LHCN-M2 (cell line): Measurements from ENCODE around the gene CFAP77. TPM values are rescaled to one million over a fixed set of nuclear protein-coding genes. Genes with fewer than 3 reads are reported as not detected.

Source experiments
- DNase-seq: peaks from one replicate; pipeline ENCODE4 v3.0.0-alpha.2; 2012; ENCODE audit warnings: low read depth
- total RNA-seq: library from RNA; depleted of rRNA; stranded (reverse); fragments of >200 nt; gene quantifications from 2 replicates; pipeline ENCODE4 v1.2.3, GENCODE V29; 2014

CFAP77 gene
- total RNA-seq, 1 experiment from 2014 or later, result not detected

GRCh38 chr9:132408521-132408920, 1.5 kb upstream of the CFAP77 start:
- no peak for DNase-seq

DNA sequence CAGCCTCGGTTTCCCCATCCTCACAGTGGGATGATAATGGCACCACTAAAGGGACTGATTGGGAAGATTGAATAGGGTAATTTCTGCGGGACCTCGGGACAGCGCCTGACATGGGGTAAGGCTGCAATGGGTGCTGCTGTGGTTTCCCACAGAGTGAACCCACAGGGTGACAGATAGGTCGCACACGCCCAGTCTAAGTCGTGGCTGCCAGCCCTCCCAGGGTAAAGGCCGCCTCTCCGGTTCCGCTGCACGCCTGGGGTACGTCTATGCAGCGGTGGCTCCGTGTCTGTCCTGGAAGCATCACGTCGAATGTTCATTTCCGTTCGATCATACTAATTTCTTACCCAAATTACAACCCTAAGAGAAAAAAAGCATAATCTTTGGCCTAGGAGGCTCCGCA, 631 bp downstream of the CFAP77 start:
- DNase-seq, result no peak

DNA sequence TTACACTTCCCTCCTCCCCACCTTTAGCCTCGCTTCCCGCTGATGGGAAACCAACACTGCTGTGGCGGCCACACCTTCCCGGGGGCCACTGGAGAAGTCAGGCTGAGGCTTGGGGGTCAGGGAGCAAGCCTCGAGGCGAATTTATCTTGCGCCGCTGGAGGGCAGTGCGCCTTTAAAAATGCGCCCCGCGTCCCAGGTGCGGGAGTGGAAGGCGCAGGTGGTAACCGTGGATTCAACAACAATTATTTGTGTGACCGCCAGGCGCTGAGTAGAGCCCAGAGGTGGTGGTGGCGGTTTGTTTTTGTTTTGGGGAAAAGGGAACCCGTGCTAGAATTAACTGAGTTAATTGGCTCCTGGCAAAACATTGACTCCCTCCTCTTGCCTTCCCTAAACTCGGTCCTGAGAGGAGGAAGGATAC, 1.1 kb downstream of the CFAP77 start:
- DNase-seq, result peak; percentile 32

DNA sequence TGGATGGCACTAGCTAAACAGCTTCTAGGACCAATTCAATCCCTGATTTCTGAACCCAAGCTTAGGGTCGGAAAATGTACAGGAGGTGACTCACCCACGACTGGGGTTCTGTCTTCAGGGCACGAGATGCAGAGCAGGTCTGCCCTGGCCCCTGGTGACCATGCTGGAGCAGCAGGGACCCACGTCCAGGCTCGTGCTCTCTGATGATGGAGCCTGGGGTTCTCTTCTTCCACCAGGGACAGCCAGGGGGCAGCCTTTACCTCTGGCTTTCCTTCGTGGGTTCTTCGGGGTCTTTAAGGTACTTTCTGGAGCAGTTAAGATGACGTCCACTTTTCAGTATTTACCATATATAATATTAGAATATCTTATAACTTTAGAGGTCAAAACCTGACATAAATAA, 2.1 kb downstream of the CFAP77 start:
- DNase-seq, result peak; percentile 5

- no peak for DNase-seq
Measured at GRCh38 chr9:132413926-132414325, 3.9 kb downstream of the CFAP77 start.

DNA sequence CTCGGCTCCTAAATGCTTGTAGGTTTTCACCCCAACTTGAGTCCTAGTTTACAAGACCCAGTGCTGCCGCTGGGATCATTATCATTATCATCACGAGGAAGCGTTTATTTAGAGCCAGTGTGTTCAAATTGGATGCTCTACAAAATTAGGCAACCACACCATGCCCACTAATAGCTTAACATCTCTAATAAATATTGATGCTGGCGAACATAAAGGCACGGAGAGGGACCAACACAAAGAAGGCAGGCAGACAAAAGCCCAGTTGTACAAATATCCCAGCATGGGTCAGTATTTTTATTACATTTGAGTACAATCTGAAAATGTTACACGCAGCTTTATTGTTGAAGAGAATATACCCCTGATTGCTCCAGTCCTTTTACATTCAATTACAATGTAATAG, 4.7 kb downstream of the CFAP77 start:
- no peak for DNase-seq

- no peak for DNase-seq
Measured at GRCh38 chr9:132415181-132415580, 5.2 kb downstream of the CFAP77 start.

DNA sequence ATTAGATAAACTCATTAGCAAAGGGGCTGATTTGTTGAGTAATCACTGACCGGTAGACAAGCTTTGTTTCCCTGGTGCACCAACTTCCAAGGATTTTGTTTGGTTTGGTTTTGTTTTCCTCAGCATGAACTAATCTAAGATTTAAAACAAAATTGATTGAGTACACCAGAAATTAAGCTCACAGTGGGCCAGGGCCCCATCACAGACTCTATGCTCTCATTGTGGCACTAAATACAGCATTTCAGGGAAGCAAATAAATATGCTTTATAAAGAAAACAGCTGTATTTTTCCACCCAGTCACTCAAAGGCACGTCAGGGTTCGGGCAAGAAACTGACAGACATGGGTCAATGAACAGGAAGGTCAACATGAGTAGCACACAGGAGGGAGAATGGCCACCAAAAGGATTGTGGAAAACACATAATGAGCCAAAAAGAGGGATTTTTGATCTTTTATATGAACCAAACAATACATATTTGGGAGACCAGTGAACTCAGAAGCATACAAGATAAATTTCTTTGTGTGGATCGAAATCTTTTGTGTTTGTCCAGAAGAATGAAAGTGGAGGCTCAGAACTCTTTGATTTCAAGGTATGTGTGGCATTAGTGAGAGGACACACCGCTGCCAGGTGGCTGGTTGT, 8.8 kb downstream of the CFAP77 start:
- no peak for DNase-seq

DNA sequence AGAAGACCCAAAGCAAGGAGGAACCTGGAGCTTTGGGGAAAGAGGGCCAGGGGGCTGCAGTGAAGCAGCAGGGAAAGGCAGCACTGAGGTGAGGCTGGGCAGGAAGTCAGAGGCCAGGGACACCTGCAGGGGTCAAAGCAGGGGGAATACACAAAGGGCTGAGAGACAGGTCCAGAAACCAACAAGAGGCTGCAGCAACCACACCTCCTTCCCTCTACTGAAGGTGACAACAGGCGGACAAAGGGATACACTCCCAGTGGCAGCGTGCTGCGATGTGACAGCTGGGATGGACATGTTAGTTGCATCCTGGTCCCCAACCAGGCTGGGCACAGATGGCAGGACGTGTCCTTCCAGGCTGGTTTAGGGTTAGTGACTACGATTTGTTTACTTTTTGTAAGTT, 12.6 kb downstream of the CFAP77 start:
- no peak for DNase-seq

GRCh38 chr9:132423503-132423902, 13.5 kb downstream of the CFAP77 start:
- no peak for DNase-seq

GRCh38 chr9:132424857-132425674, 15.1 kb downstream of the CFAP77 start:
- no peak for DNase-seq

- DNase-seq, result no peak
Measured at GRCh38 chr9:132425675-132426062, 15.7 kb downstream of the CFAP77 start.

DNA sequence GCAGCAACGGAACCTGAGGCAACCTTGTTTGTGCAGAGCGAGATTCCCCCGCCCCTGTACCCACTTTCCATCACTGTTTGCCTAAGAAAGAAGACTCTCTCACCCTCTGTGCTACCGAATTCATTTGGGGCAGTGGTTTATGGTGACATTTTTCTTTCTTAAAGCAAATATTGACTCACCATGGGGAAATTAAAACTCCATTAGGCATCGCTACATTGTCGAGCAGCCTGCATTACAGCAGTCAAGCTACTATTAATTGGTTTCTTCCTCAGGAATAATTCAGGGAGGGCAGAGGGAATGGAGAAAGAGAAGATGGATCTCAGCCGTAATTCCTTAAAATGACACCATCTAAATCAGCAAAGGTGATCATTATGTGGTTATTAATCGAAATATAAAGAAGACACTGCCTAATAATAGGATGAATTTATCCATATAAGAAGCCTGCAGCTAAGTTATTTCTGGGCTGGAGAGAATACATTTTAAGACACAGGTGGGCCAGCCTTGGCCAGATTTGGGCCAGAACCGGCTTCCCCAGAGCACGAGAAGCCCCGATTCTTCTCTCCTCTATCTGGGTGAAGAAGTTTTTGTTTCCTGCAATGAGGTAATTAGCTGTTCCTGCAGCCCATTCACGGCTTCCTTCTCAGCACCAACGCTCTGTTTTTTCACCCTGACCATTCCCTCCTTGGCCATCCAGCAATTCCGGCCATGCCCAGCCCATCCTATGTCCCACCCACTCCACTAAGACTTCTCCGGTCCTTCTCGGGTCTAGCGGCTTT, 16.8 kb downstream of the CFAP77 start:
- no peak for DNase-seq

DNA sequence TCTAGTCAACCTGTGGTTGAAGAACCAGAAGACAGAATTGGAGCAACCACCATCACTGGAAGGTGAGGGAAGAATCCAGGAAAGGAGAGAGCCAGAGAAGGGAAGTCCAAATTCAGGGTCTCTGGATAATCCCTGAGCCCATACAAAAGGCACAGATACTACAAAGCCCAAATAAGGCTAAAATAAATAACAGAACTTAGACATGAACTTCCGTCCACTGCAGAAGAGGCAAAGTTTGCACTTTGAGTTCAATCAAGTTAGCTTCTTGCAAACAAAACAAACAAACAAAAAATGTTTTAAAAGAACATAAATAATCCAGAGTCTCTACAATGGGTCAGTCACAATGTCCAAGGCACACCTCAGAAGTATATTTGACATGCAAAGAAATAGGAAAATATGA, 21.0 kb downstream of the CFAP77 start:
- DNase-seq, result no peak

DNA sequence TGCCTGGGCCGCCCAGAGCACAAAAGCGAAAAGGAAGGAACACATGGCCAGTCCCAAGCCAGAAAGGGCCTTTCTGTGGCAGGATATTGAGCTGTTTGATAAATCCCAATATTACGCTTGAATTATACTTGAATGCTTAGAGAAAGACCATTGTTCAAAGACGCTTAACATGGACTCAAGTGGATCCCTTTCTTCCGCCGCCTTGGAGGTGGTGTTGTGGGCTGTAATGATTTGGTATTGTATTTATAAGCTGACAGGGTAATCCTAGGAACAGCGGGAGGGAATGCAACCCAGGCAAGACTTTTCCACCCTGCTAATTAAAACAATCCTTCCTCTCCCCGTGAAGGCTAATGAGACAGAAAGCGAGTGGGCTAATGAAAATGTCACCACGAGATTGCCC, 24.9 kb downstream of the CFAP77 start:
- DNase-seq, result no peak

DNA sequence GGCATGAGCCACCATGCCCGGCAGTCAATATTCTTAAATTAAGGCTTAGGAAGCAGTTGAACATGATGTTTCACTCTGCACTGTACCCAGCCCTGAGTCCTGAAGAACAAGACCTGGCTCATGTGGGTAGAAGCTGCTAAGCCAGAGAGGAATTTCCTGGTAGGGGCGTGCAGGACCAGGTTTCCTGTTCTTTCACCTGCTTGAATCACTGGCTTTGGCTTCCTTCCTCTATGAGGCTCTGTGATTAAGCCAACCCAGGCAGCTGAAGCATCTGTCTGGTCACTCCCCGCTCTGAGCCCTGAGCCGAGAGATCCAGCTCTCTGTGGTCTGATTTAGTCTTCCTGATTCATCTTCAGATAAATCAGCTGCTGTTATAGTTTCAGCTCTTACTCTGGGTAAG, 29.1 kb downstream of the CFAP77 start:
- no peak for DNase-seq

GRCh38 chr9:132440735-132441134, 30.7 kb downstream of the CFAP77 start:
- no peak for DNase-seq

GRCh38 chr9:132441404-132441803, 31.4 kb downstream of the CFAP77 start:
- no peak for DNase-seq

DNA sequence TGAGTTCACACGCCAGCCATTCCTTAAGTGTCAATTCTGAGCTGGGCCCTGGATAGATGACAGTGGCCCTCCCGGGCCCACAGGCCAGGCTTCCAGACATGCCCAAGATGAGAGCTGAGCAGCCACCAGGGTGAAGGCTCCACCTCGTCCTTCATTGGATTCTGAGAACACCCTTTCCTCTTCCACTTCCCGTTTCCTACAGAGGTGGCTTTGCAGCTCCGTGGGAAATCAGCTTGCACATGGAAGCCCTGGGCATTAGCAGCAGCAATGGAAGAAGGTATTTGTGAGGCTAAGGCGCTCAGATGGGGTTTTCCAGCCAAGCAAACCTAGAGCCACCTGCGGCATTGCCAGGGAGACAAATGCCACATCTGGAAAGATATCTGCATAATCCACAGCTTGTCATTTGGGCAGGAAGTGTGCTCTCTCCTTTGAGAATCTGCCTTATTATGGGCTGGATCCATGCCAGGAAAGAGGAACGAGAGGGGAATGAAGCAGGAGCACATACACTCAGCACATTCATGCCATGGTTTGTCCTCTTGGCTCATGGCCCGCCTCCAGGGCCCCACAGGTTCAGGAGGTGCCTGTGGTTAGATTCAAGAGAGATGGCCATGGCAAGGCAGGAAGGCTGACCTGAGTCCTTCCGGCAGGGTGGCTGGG, 34.1 kb downstream of the CFAP77 start:
- no peak for DNase-seq

DNA sequence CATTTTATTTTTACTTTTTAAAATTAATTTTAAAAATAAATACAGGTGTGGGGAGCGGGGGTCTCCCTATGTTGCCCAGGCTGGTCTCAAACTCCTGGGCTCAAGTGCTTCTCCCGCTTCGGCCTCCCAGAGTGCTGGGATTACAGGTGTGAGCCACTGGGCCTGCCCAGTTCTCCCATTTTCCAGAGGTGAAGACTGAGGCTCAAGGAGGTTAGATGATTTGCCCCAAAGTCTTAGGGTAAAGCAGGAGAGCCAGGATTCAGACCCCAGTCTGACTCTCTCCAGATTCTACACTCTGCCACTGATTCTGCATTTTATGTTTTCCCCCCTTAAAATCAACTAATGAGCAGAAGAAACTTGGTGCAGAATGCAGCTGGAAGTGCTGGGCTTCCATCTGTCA, 36.9 kb downstream of the CFAP77 start:
- no peak for DNase-seq

DNA sequence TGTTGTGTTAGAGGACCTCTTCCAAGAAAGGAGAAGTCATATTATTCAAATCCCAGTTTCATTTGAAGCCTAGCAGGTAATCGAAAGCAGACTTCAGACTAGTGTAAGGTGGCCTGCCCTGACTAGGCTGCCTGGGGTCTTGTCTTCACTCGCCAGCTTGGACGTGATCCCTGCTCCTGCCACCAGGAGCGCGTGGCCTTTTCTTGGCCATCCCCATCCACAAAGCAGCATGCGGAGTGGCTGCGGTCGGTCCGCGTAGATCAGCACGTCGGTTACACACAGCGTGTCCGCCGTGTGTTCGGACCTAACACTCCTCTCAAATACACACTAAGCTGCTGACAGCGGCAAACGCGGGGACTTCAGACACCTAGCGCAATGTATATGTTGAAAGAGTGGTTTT, 37.3 kb downstream of the CFAP77 start:
- no peak for DNase-seq

DNA sequence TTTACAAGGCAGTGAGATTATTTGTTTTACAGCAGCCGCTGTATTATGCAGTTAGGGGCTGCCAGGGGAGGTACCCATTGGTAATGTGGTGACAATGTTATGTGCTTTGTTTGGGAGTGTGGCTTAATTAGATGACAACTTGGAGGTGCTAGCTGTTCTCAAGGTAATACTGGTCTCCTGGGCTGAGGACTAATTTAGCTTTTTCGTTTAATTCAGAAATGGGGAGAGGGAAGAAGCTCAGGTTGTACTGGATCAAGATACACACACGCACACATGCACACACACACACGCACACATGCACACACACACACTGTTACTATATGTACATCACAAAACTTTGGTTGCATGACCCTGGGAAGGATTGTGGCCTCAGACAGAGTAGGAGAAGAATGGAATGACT, 37.9 kb downstream of the CFAP77 start:
- DNase-seq, result no peak
